ENCODE measurements around the gene KNDC1.

DNA sequence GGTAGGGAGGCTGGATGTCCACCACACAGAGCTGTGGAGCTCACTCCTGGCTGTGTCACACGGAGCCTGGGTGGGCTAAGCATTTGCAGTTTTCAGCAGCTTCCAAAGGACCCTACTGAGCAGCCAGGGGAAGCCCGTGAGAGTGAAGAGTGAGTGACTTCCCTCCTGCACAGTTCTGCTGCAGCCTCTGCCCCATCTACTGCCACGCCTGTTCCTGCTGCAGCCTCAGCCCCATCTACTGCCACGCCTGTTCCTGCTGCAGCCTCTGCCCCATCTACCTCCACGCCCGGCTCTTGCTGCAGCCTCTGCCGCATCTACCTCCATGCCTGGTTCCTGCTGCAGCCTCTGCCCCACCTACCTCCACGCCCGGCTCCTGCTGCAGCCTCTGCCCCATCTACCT is 104.4 kb downstream of the KNDC1 start:
- TF ChIP-seq, protein P1, sequence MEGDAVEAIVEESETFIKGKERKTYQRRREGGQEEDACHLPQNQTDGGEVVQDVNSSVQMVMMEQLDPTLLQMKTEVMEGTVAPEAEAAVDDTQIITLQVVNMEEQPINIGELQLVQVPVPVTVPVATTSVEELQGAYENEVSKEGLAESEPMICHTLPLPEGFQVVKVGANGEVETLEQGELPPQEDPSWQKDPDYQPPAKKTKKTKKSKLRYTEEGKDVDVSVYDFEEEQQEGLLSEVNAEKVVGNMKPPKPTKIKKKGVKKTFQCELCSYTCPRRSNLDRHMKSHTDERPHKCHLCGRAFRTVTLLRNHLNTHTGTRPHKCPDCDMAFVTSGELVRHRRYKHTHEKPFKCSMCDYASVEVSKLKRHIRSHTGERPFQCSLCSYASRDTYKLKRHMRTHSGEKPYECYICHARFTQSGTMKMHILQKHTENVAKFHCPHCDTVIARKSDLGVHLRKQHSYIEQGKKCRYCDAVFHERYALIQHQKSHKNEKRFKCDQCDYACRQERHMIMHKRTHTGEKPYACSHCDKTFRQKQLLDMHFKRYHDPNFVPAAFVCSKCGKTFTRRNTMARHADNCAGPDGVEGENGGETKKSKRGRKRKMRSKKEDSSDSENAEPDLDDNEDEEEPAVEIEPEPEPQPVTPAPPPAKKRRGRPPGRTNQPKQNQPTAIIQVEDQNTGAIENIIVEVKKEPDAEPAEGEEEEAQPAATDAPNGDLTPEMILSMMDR (IDR thresholded peaks at IDR 0.05), result no peak
- TF ChIP-seq POLR2A (IDR thresholded peaks at IDR 0.05), result no peak
